PC-3 (cell line): ENCODE measurements around the gene TRPM2.

Experiments used
- EZH2 ChIP-seq: fragments of 300-600 bp; sonication (generic); IDR thresholded peaks from one replicate; pipeline ENCODE4 v1.6.1; 2017; ENCODE audit warnings: antibody characterized with exemption, mild to moderate bottlenecking, low read length; ENCODE audit not compliant: unreplicated experiment
- EZH2phosphoT487 ChIP-seq: fragments of 300-600 bp; sonication (generic); IDR thresholded peaks from 2 replicates; pipeline ENCODE4 v1.6.1; 2018; ENCODE audit warnings: mild to moderate bottlenecking, antibody characterized with exemption, low read length, borderline replicate concordance
- TF ChIP-seq, protein P1 (sequence below): fragments of 300-600 bp; sonication (generic); conservative IDR thresholded peaks from 2 replicates; pipeline ENCODE4 v1.5.1; 2017; ENCODE audit warnings: antibody characterized with exemption, low read depth, mild to moderate bottlenecking, low read length

DNA sequence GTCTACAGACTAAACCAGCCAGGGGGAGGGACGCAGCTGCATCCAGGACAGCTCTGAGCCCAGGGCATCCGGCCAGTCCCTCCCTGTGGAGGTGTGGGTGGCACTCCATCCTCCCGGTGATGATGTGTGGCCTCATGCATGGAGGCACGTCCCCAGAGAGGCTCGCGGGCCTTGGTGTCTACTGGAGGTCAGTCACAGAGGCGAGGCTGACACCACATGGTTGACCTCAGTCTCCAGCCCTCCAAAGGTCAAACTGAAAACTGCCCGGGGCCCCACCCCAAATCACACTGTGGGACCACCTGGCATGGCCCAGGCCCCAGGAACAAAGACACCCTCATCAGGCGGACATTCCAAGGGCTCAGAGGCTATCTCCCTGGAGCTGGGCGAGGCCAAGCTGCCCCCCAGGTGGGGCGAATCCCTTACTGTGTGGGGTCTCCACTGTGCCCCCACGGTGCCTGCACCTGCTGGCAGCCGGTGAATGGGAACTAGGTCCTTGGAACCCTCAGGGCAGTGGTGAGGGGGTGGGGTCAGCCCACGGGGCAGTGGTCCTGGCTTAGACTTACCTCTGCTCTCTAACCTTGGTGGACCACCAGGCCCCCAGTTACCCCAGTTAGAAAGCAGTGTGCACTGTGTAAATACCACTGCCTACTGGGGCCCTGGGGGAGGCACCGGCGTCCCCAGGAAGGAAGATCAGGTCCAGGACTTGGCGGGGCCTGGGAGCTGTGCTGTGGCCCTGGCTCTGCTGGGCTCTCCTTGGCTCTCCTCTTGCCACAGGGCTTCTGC, 49.1 kb downstream of the TRPM2 start:
- TF ChIP-seq, protein P1, sequence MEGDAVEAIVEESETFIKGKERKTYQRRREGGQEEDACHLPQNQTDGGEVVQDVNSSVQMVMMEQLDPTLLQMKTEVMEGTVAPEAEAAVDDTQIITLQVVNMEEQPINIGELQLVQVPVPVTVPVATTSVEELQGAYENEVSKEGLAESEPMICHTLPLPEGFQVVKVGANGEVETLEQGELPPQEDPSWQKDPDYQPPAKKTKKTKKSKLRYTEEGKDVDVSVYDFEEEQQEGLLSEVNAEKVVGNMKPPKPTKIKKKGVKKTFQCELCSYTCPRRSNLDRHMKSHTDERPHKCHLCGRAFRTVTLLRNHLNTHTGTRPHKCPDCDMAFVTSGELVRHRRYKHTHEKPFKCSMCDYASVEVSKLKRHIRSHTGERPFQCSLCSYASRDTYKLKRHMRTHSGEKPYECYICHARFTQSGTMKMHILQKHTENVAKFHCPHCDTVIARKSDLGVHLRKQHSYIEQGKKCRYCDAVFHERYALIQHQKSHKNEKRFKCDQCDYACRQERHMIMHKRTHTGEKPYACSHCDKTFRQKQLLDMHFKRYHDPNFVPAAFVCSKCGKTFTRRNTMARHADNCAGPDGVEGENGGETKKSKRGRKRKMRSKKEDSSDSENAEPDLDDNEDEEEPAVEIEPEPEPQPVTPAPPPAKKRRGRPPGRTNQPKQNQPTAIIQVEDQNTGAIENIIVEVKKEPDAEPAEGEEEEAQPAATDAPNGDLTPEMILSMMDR, result no peak
- no peak for TF ChIP-seq EZH2
- TF ChIP-seq EZH2phosphoT487, result no peak
